IMR-90 (cell line): ENCODE data around the gene NRP1. TPM values are rescaled to one million over a fixed set of nuclear protein-coding genes. Genes with fewer than 3 reads are reported as not detected.

Experiments
- ATAC-seq: fragments of 200-7000 bp; cut with Tn5 transposase; 2 replicates; pipeline ENCODE4 v1.9.1; 2020; ENCODE audit warnings: low read depth, mild to moderate bottlenecking, moderate library complexity
- BruUV-seq: library from RNA; stranded (reverse); fragments of 400-500 nt; replicated peaks from 2 replicates; lab custom pipeline; 2021; lab: Mats Ljungman, UMichigan
- CTCF ChIA-PET: fragments of 300-600 bp; formaldehyde crosslinking; extraction: SDS; loops from one replicate; lab custom pipeline; 2021; ENCODE audit warnings: antibody characterized with exemption; lab: Yijun Ruan, JAX
- POLR2A ChIA-PET: fragments of 300-600 bp; sonication (Branson Sonifier 250); formaldehyde crosslinking; loops from one replicate; lab custom pipeline; 2022; ENCODE audit warnings: antibody characterized with exemption; ENCODE audit not compliant: unreplicated experiment; lab: Charles Lee
- DNase-seq: peaks from one replicate; pipeline ENCODE4 v3.0.0; 2013
- H2AFZ ChIP-seq: replicated peaks from 2 replicates; pipeline ENCODE3; 2013; ENCODE audit warnings: low read length, mild to moderate bottlenecking; ENCODE audit not compliant: poor library complexity
- H2AK5ac ChIP-seq: 2 replicates; pipeline ENCODE4 v1.6.1; 2013; ENCODE audit warnings: low read depth, low read length, inconsistent platforms
- H2AK9ac ChIP-seq: replicated peaks from 2 replicates; pipeline ENCODE3; 2013; ENCODE audit warnings: mild to moderate bottlenecking, low read depth, low read length, moderate library complexity; ENCODE audit not compliant: poor library complexity
- H2BK120ac ChIP-seq: 2 replicates; pipeline ENCODE4 v1.6.1; 2013; ENCODE audit warnings: low read depth, low read length, inconsistent platforms
- H2BK15ac ChIP-seq: 3 replicates; pipeline ENCODE4 v1.6.1; 2013; ENCODE audit warnings: low read depth, low read length, inconsistent platforms
- H2BK20ac ChIP-seq: 2 replicates; pipeline ENCODE4 v1.6.1; 2013; ENCODE audit warnings: low read depth, mild to moderate bottlenecking, inconsistent platforms, low read length, moderate library complexity
- H2BK5ac ChIP-seq: 2 replicates; pipeline ENCODE4 v1.6.1; 2013; ENCODE audit warnings: mild to moderate bottlenecking, low read depth, low read length, inconsistent platforms; ENCODE audit not compliant: poor library complexity, severe bottlenecking
- H3K14ac ChIP-seq: replicated peaks from 2 replicates; pipeline ENCODE4 v1.6.1; 2013; ENCODE audit warnings: low read depth, low read length, inconsistent platforms
- H3K18ac ChIP-seq: 2 replicates; pipeline ENCODE4 v1.6.1; 2013; ENCODE audit warnings: low read depth, low read length, control low read depth
- H3K23ac ChIP-seq: 2 replicates; pipeline ENCODE4 v1.6.1; 2013; ENCODE audit warnings: low read depth, low read length, inconsistent platforms
- H3K27ac ChIP-seq: 2 replicates; pipeline ENCODE4 v1.5.1; 2013; ENCODE audit warnings: mild to moderate bottlenecking, control low read depth, low read length; ENCODE audit not compliant: insufficient read depth
- H3K27me3 ChIP-seq: 2 replicates; pipeline ENCODE4 v1.6.1; 2013; ENCODE audit warnings: low read length; ENCODE audit not compliant: control insufficient read depth, insufficient read depth
- H3K36me3 ChIP-seq: 2 replicates; pipeline ENCODE4 v1.6.1; 2013; ENCODE audit warnings: low read length, mixed read lengths; ENCODE audit not compliant: control insufficient read depth, insufficient read depth
- H3K4ac ChIP-seq: 2 replicates; pipeline ENCODE4 v1.6.1; 2013; ENCODE audit warnings: low read depth, low read length, inconsistent platforms
- H3K4me1 ChIP-seq: 2 replicates; pipeline ENCODE4 v1.6.1; 2013; ENCODE audit warnings: low read length, mixed read lengths; ENCODE audit not compliant: control insufficient read depth, insufficient read depth
- H3K4me2 ChIP-seq: 2 replicates; pipeline ENCODE4 v1.6.1; 2013; ENCODE audit warnings: low read depth, mild to moderate bottlenecking, control low read depth, low read length, moderate library complexity
- H3K4me3 ChIP-seq: 2 replicates; pipeline ENCODE4 v1.5.1; 2013; ENCODE audit warnings: low read depth, mild to moderate bottlenecking, control low read depth, low read length, moderate library complexity; ENCODE audit not compliant: insufficient read depth
- H3K56ac ChIP-seq: 2 replicates; pipeline ENCODE4 v1.6.1; 2013; ENCODE audit warnings: low read length, inconsistent platforms; ENCODE audit not compliant: insufficient read depth; ENCODE audit errors: extremely low read depth
- H3K79me1 ChIP-seq, 2 experiments: 2 replicates each; pipeline ENCODE4 v1.6.1; 2013; ENCODE audit warnings: low read length in 2 of 2, inconsistent platforms in 1 of 2, low read depth in 1 of 2
- H3K9ac ChIP-seq: 2 replicates; pipeline ENCODE4 v1.6.1; 2013; ENCODE audit warnings: low read depth, low read length, control low read depth
- H3K9me1 ChIP-seq: 2 replicates; pipeline ENCODE4 v1.6.1; 2013; ENCODE audit warnings: low read length, inconsistent platforms; ENCODE audit not compliant: insufficient read depth
- H3K9me3 ChIP-seq: 2 replicates; pipeline ENCODE4 v1.6.1; 2013; ENCODE audit warnings: low read length; ENCODE audit not compliant: control insufficient read depth, insufficient read depth
- H4K20me1 ChIP-seq: 2 replicates; pipeline ENCODE4 v1.6.1; 2013; ENCODE audit warnings: low read length, inconsistent platforms; ENCODE audit not compliant: insufficient read depth
- H4K5ac ChIP-seq: 2 replicates; pipeline ENCODE4 v1.6.1; 2013; ENCODE audit warnings: mild to moderate bottlenecking, low read depth, low read length, control low read depth
- H4K8ac ChIP-seq, 2 experiments: 2 replicates each; pipeline ENCODE4 v1.6.1; 2013; ENCODE audit warnings: low read depth in 2 of 2, low read length in 2 of 2, control low read depth in 1 of 2, inconsistent platforms in 1 of 2
- H4K91ac ChIP-seq: 2 replicates; pipeline ENCODE4 v1.6.1; 2013; ENCODE audit warnings: low read depth, low read length, inconsistent platforms; ENCODE audit not compliant: insufficient read depth
- WGBS, 2 experiments: methylation state at CpG; one replicate each; pipeline versions ENCODE4 v1.1.5 to v1.1.7; 2013; ENCODE audit warnings: missing lambda C conversion rate in 2 of 2; ENCODE audit not compliant: insufficient read length in 1 of 2; ENCODE audit errors: extremely low coverage in 2 of 2; 5-methylcytosine and 5-hydroxymethylcytosine counted together
- dilution Hi-C: fragments of 300-500 bp; cut with HindIII; formaldehyde crosslinking; loops from one replicate; pipeline ENCODE4 v1.14.3; 2018; ENCODE audit warnings: low sequenced_read_pairs; ENCODE audit not compliant: unreplicated experiment
- in situ Hi-C: fragments of 300-500 bp; cut with MboI; formaldehyde crosslinking; loops from 3 replicates; pipeline ENCODE4 v1.14.3; 2019; ENCODE audit warnings: low sequenced_read_pairs, inconsistent platforms, mixed read lengths
- intact Hi-C: fragments of 100-400 bp; cut with micrococcal nuclease; formaldehyde crosslinking; loops from 2 replicates; pipeline ENCODE4 v1.10.0; 2022
- polyA plus RNA-seq, 3 experiments: library from polyadenylated mRNA; depleted of rRNA; stranded (reverse); fragments of >200 nt; gene quantifications; 2 replicates each; pipeline ENCODE4 v1.2.3, GENCODE V29; 2012; ENCODE audit warnings: low replicate concordance in 1 of 3
- total RNA-seq: library from RNA; depleted of rRNA; stranded (reverse); fragments of >200 nt; gene quantifications from 2 replicates; pipeline ENCODE4 v1.2.3, GENCODE V29; 2012
- TF ChIP-seq, protein P1 (sequence below): fragments of 150-350 bp; IDR thresholded peaks from 2 replicates; pipeline ENCODE4 v1.6.1; 2016; ENCODE audit warnings: low read depth, mild to moderate bottlenecking, low read length, moderate library complexity, borderline replicate concordance

The NRP1 gene
- total and polyA plus RNA-seq, 2 of the 4 experiments (the other 2 are of a cell fraction), result 108 to 227 TPM

DNA sequence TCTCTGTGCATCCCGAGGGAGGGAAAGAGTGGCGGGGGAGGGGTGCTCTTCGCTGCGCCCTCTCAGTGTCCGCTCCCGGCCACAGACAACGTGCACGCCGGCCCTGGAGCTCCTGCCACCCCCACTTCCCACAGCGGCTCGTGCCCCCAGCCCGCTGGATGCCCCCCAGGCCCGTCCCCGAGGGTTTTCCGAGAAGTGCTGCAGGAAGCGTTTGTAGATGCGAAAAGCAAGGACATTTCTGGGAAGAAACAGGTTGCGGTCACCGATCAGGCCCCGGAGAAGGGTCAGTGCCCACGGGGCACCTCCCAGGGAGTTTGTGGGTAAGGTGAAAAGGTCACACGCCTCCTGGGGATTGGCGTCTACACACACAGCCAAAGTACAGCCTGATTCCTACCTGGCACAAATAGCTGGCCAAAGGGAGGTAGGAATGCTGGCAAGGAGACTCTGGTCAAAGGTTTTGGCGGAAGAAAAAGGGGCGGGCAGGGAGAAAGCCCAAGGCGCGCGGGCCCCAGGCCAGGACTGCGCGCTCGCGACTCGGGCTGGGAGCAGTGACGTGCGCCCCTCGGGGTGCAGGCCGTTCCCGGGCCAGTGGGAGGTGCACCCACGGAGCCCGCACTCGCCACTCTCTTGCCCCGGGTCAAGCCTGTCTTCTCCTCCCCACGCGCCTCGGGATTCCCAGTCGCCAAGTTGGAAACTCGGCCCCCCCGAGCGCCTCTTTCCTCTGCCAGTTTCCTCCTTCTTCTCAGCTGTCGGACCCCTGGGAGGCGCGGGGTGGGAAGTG lies 1.5 kb upstream of the NRP1 start:
- H3K14ac ChIP-seq, result peak overlapping the region; percentile 91
- peak overlapping the region; percentile 86 for H2BK5ac ChIP-seq
- H3K4me3 ChIP-seq, result peak overlapping the region; percentile 85
- peak overlapping the region; percentile 84 for H3K4ac ChIP-seq
- H3K4me2 ChIP-seq, result peak overlapping the region; percentile 96
- H4K20me1 ChIP-seq, result no peaks in the 10 kb centered on the region
- 0 out of 2 replicates have a peak overlapping the region, but pooled peaks have one; percentile 46 for H2BK20ac ChIP-seq
- H3K4me1 ChIP-seq, result peaks cover 7% of the 10 kb centered on the region
- H2BK120ac ChIP-seq, result peak overlapping the region; percentile 72
- DNase-seq, result peak; percentile 44
- 5% methylated on average over 8 of the region's 52 CpGs; no CpG with 5 or more reads in 1 of the 2 experiments for WGBS, 2 experiments
- peak overlapping the region; percentile 91 for H2AFZ ChIP-seq
- in situ Hi-C loops (loop anchor here (25.0 kb wide), 2 partner anchors 576 to 776 kb away; no protein-coding TSS in a partner anchor), intact Hi-C loops (loop anchor here (5.0 to 10.0 kb wide), 7 partner anchors 191 to 1049 kb away; no protein-coding TSS in a partner anchor), dilution Hi-C loops (no loop called here)
- peak overlapping the region; percentile 2; the same call in 1 of the 3 replicates for H2BK15ac ChIP-seq
- H3K79me1 ChIP-seq, result peaks cover 0 to 19% of the 10 kb centered on the region in 2 experiments; a peak in 3 of 4 replicates
- no peaks in the 10 kb centered on the region for H3K36me3 ChIP-seq
- BruUV-seq, result no TSS peak
- peak; percentile 19 for ATAC-seq
- TF ChIP-seq, protein P1, sequence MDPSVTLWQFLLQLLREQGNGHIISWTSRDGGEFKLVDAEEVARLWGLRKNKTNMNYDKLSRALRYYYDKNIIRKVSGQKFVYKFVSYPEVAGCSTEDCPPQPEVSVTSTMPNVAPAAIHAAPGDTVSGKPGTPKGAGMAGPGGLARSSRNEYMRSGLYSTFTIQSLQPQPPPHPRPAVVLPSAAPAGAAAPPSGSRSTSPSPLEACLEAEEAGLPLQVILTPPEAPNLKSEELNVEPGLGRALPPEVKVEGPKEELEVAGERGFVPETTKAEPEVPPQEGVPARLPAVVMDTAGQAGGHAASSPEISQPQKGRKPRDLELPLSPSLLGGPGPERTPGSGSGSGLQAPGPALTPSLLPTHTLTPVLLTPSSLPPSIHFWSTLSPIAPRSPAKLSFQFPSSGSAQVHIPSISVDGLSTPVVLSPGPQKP, result no peak
- peaks cover 3% of the 10 kb centered on the region; the same call in 1 of the 2 replicates for H3K9me1 ChIP-seq
- H4K5ac ChIP-seq, result peak overlapping the region; percentile 65
- H2AK9ac ChIP-seq, result peak overlapping the region; percentile 92
- H2AK5ac ChIP-seq, result peak overlapping the region; percentile 78; the same call in 1 of the 2 replicates
- peak overlapping the region; percentile 70 for H3K9ac ChIP-seq
- peak overlapping the region; percentile 14; the same call in 1 of the 2 replicates for H3K56ac ChIP-seq
- H3K9me3 ChIP-seq, result no peaks in the 10 kb centered on the region
- H4K8ac ChIP-seq, result peak overlapping the region; percentile 15 to 76; a peak in 3 of 4 replicates
- H3K27ac ChIP-seq, result peak overlapping the region; percentile 91
- no peaks in the 10 kb centered on the region for H3K27me3 ChIP-seq
- H3K18ac ChIP-seq, result peak overlapping the region; percentile 65
- peak overlapping the region; percentile 90 for H3K23ac ChIP-seq
- peak overlapping the region; percentile 46; the same call in 1 of the 2 replicates for H4K91ac ChIP-seq
- CTCF ChIA-PET, result no interaction called here
- POLR2A ChIA-PET, result interaction anchor here (0.6 kb wide), 1 partner anchor 437 kb away, joined by 3 read pairs; no protein-coding TSS in a partner anchor
